Measurements from ENCODE around the gene MAPKAPK2. TPM values are rescaled to one million over a fixed set of nuclear protein-coding genes. Genes with fewer than 3 reads are reported as not detected.

MAPKAPK2 gene
- total RNA-seq, 1 donor from 2014 or later = 93.8 TPM

- peak overlapping the region; percentile 93 for H3K4me3 Mint-ChIP-seq (ENCODE audit: unreplicated experiment)
- H3K27ac Mint-ChIP-seq (ENCODE audit: unreplicated experiment) = peak overlapping the region; percentile 87
- peaks cover 5% of the 10 kb centered on the region for H3K9me3 Mint-ChIP-seq (ENCODE audit: unreplicated experiment)
- H3K27me3 Mint-ChIP-seq (ENCODE audit: unreplicated experiment) = peaks cover 6% of the 10 kb centered on the region
- H3K4me1 Mint-ChIP-seq (ENCODE audit: low read depth, unreplicated experiment) = peaks cover 30% of the 10 kb centered on the region
- TF ChIP-seq CTCF (IDR thresholded peaks at IDR 0.05; ENCODE audit: partially characterized antibody, unreplicated experiment) = no peak
- H3K36me3 Mint-ChIP-seq (ENCODE audit: unreplicated experiment) = no peaks in the 10 kb centered on the region
- peak; percentile 56 for DNase-seq
Measured at GRCh38 chr1:206685334-206685768, 646 bp downstream of the MAPKAPK2 start.

- Mint-ChIP-seq H3K27ac (ENCODE audit: unreplicated experiment) (peak overlapping the region; percentile 97), H3K4me1 (ENCODE audit: low read depth, unreplicated experiment) (peaks cover 32% of the 10 kb centered on the region), H3K4me3 (ENCODE audit: unreplicated experiment) (peak overlapping the region; percentile 99), H3K27me3 (ENCODE audit: unreplicated experiment) (peaks cover 6% of the 10 kb centered on the region), H3K36me3 (ENCODE audit: unreplicated experiment) (no peaks in the 10 kb centered on the region), H3K9me3 (ENCODE audit: unreplicated experiment) (peaks cover 5% of the 10 kb centered on the region)
- TF ChIP-seq CTCF (IDR thresholded peaks at IDR 0.05; ENCODE audit: partially characterized antibody, unreplicated experiment) = no peak
- peak; percentile 60 for DNase-seq
Measured at GRCh38 chr1:206685769-206686477, 1.2 kb downstream of the MAPKAPK2 start.

- Mint-ChIP-seq H3K9me3 (ENCODE audit: unreplicated experiment) (peaks cover 8% of the 10 kb centered on the region), H3K4me1 (ENCODE audit: low read depth, unreplicated experiment) (peaks cover 37% of the 10 kb centered on the region), H3K4me3 (ENCODE audit: unreplicated experiment) (peak overlapping the region; percentile 99), H3K27me3 (ENCODE audit: unreplicated experiment) (peaks cover 6% of the 10 kb centered on the region), H3K27ac (ENCODE audit: unreplicated experiment) (peak overlapping the region; percentile 97), H3K36me3 (ENCODE audit: unreplicated experiment) (no peaks in the 10 kb centered on the region)
- no peak for TF ChIP-seq CTCF (IDR thresholded peaks at IDR 0.05; ENCODE audit: partially characterized antibody, unreplicated experiment)
- DNase-seq = no peak
Measured at GRCh38 chr1:206686478-206687249, 2.0 kb downstream of the MAPKAPK2 start.

GRCh38 chr1:206687251-206687914 is 2.7 kb downstream of the MAPKAPK2 start:
- Mint-ChIP-seq H3K27me3 (ENCODE audit: unreplicated experiment) (peaks cover 6% of the 10 kb centered on the region), H3K36me3 (ENCODE audit: unreplicated experiment) (no peaks in the 10 kb centered on the region), H3K4me1 (ENCODE audit: low read depth, unreplicated experiment) (peaks cover 45% of the 10 kb centered on the region), H3K27ac (ENCODE audit: unreplicated experiment) (peak overlapping the region; percentile 97), H3K9me3 (ENCODE audit: unreplicated experiment) (peaks cover 12% of the 10 kb centered on the region), H3K4me3 (ENCODE audit: unreplicated experiment) (peak overlapping the region; percentile 99)
- no peak for TF ChIP-seq CTCF (IDR thresholded peaks at IDR 0.05; ENCODE audit: partially characterized antibody, unreplicated experiment)
- no peak for DNase-seq

All from glutamatergic neuron (in vitro differentiated cells).